HL-60 (cell line): ENCODE data around the gene B3GNT9.

ENCODE experiments used
- DNase-seq, 2 experiments: peaks; one replicate each; pipeline ENCODE4 v3.0.0-alpha.2; 2010 to 2020; ENCODE audit warnings: low read depth in 1 of 2, low spot score in 1 of 2
- H3K27ac ChIP-seq: fragments of 250-450 bp; sonication (Bioruptor Pico); replicated peaks from 2 replicates; pipeline ENCODE4 v1.5.1; 2020; ENCODE audit warnings: mild to moderate bottlenecking, moderate library complexity
- H3K27me3 ChIP-seq: fragments of 250-450 bp; sonication (Bioruptor Pico); 2 replicates; pipeline ENCODE4 v1.5.1; 2021; ENCODE audit warnings: mild to moderate bottlenecking, moderate library complexity; ENCODE audit not compliant: insufficient read depth, poor library complexity, severe bottlenecking
- H3K4me3 ChIP-seq: replicated peaks from 2 replicates; pipeline ENCODE4 v1.5.1; 2011; ENCODE audit warnings: mild to moderate bottlenecking, control low read depth, low read length; ENCODE audit not compliant: insufficient read depth
- CTCF ChIP-seq: IDR thresholded peaks from one replicate; pipeline ENCODE4 v1.5.1; 2011; ENCODE audit warnings: low read length, control low read depth, inconsistent platforms; ENCODE audit not compliant: insufficient read depth
- GABPA ChIP-seq: IDR thresholded peaks from 2 replicates; pipeline ENCODE4 v1.6.1; 2012; ENCODE audit warnings: low read depth
- POLR2AphosphoS5 ChIP-seq: IDR thresholded peaks from 2 replicates; pipeline ENCODE4 v1.6.1; 2012; ENCODE audit warnings: low read depth
- REST ChIP-seq: IDR thresholded peaks from 2 replicates; pipeline ENCODE4 v1.6.1; 2012; ENCODE audit warnings: low read depth; ENCODE audit not compliant: insufficient replicate concordance
- SPI1 ChIP-seq: IDR thresholded peaks from 2 replicates; pipeline ENCODE4 v1.6.1; 2012; ENCODE audit warnings: low read depth, mild to moderate bottlenecking, borderline replicate concordance

Gene B3GNT9

GRCh38 chr16:67105246-67105645, 45.6 kb downstream of the B3GNT9 start:
- TF ChIP-seq CTCF = no peak
- no peak for TF ChIP-seq REST
- no peak for TF ChIP-seq GABPA
- Histone ChIP-seq H3K27me3 (no peaks in the 10 kb centered on the region), H3K4me3 (no peak overlapping the region), H3K27ac (peak overlapping the region; percentile 52)
- peak in 1 of 2 experiments; percentile 57 for DNase-seq

GRCh38 chr16:67104845-67105244, 46.0 kb downstream of the B3GNT9 start:
- DNase-seq = peak in 1 of 2 experiments; percentile 14
- no peak for TF ChIP-seq CTCF
- no peak for TF ChIP-seq GABPA
- no peak for TF ChIP-seq POLR2AphosphoS5
- no peak; the same call in 1 of the 2 replicates for TF ChIP-seq SPI1
- no peak for TF ChIP-seq REST
- Histone ChIP-seq H3K27ac (peak overlapping the region; percentile 52), H3K27me3 (no peaks in the 10 kb centered on the region), H3K4me3 (no peak overlapping the region)

- DNase-seq = no peak
- H3K4me3 ChIP-seq = no peak overlapping the region
- H3K27me3 ChIP-seq = no peaks in the 10 kb centered on the region
- no peak overlapping the region for H3K27ac ChIP-seq
- TF ChIP-seq SPI1 = no peak
- no peak for TF ChIP-seq GABPA
- no peak for TF ChIP-seq CTCF
- no peak for TF ChIP-seq POLR2AphosphoS5
- TF ChIP-seq REST = no peak
These were observed 46.7 kb downstream of the B3GNT9 start for GRCh38 chr16:67104061-67104460.
